Measurements from ENCODE around the gene FGFRL1. TPM values are rescaled to one million over a fixed set of nuclear protein-coding genes. Genes with fewer than 3 reads are reported as not detected.

Gene FGFRL1
- total and polyA plus RNA-seq, 2 of the 13 experiments (the other 11 are each of a cell fraction or from before 2014, with no cell fraction given), result 19.1 to 30.6 TPM

DNA sequence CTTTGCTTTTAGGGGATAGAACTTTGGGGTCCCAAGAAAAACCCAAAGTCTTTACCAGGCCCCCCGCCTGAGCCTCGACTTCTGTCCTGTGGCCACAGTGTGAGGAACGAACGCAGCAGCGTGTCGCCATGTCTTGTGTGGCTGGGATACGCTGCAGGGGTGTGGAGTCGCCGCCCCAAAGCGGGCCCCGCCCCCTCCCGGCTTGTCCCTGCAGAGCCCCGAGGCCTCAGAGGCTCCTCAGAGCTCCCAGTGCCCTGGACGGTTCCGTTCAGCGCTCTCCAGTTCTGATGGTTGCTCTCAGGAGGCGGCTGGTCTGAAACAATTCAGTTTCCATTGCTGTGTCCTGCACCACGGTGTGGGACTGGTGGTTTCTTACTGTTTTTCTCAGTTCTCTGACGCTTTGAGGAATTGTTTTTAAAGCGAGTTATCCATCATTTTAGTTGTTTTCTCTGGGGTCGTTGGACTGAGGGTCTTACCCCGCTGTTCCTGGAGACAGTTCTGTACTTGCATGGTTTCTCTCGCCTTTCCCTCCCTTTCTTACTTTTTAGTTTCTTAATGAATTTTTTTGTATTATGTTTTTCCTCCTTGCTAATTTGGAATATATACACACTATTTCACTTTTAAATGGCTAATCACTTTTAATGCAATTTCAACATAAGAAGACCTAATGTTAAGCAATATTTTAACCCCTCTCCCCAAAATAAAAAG is 26.1 kb upstream of the FGFRL1 start (continued):
- TF ChIP-seq IRX3 (CRISPR knock-in tag; IDR thresholded peaks at IDR 0.05; ENCODE audit: borderline replicate concordance, low read depth), result no peak
- TF ChIP-seq ZNF33B (CRISPR knock-in tag; IDR thresholded peaks at IDR 0.05), result no peak
- no peak for TF ChIP-seq FOXP4 (CRISPR knock-in tag; IDR thresholded peaks at IDR 0.05)
- TF ChIP-seq TOE1 (CRISPR knock-in tag; IDR thresholded peaks at IDR 0.05), result no peak
- TF ChIP-seq STAT5B (CRISPR knock-in tag; IDR thresholded peaks at IDR 0.05), result no peak
- TF ChIP-seq GATAD2A (CRISPR knock-in tag; IDR thresholded peaks at IDR 0.05), result peak; percentile 43; the same call in 1 of the 2 replicates
- TF ChIP-seq ZNF335 (CRISPR knock-in tag; IDR thresholded peaks at IDR 0.05), result no peak
- TF ChIP-seq ZFYVE20 (CRISPR knock-in tag; IDR thresholded peaks at IDR 0.05; ENCODE audit: borderline replicate concordance, low read depth), result no peak
- TF ChIP-seq CEBPZ (IDR thresholded peaks at IDR 0.05; ENCODE audit: low read length), result no peak
- no peak for TF ChIP-seq IKZF4 (CRISPR knock-in tag; IDR thresholded peaks at IDR 0.05; ENCODE audit: borderline replicate concordance, low read depth, not compliant biosample characterization)
- TF ChIP-seq SMARCC2 (IDR thresholded peaks at IDR 0.05), result no peak
- TF ChIP-seq GTF3A (CRISPR knock-in tag; conservative IDR thresholded peaks at IDR 0.05), result no peak
- TF ChIP-seq ZNF747 (CRISPR knock-in tag; IDR thresholded peaks at IDR 0.05; ENCODE audit: borderline replicate concordance), result no peak
- TF ChIP-seq ZFP41 (CRISPR knock-in tag; IDR thresholded peaks at IDR 0.05; ENCODE audit: borderline replicate concordance), result no peak
- TF ChIP-seq, protein P1, sequence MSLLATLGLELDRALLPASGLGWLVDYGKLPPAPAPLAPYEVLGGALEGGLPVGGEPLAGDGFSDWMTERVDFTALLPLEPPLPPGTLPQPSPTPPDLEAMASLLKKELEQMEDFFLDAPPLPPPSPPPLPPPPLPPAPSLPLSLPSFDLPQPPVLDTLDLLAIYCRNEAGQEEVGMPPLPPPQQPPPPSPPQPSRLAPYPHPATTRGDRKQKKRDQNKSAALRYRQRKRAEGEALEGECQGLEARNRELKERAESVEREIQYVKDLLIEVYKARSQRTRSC (CRISPR knock-in tag; IDR thresholded peaks at IDR 0.05; ENCODE audit: low read depth), result no peak
- peak; percentile 78; the same call in 1 of the 2 replicates for TF ChIP-seq REPIN1 (CRISPR knock-in tag; IDR thresholded peaks at IDR 0.05; ENCODE audit: borderline replicate concordance, low read depth)
- no peak for TF ChIP-seq CEBPB (IDR thresholded peaks at IDR 0.05; ENCODE audit: borderline replicate concordance, low read depth, low read length)
- no peak for TF ChIP-seq ZMYM3 (CRISPR knock-in tag; IDR thresholded peaks at IDR 0.05)

All from HepG2 (cell line).